B cell (primary cell): ENCODE data around the gene EXD3. TPM values are rescaled to one million over a fixed set of nuclear protein-coding genes. Genes with fewer than 3 reads are reported as not detected.
"Not testable (repeated sequence)": the region's sequence is repeated elsewhere in the genome, so short reads cannot be mapped to it uniquely, and the experiment has no call there.

Experiments used
- ATAC-seq: fragments of 200-7000 bp; cut with Tn5 transposase; one replicate; pipeline ENCODE4 v1.10.0; 2021; ENCODE audit warnings: low read depth, mild to moderate bottlenecking, moderate number of reproducible peaks, moderate library complexity
- CTCF ChIA-PET: fragments of 350-600 bp; sonication (Branson Sonifier 250); formaldehyde crosslinking; loops from one replicate; lab custom pipeline; 2021; ENCODE audit warnings: antibody characterized with exemption, inconsistent platforms; lab: Charles Lee
- POLR2A ChIA-PET: fragments of 350-600 bp; sonication (Branson Sonifier 250); formaldehyde crosslinking; loops from one replicate; lab custom pipeline; 2021; ENCODE audit warnings: antibody characterized with exemption; lab: Charles Lee
- DNase-seq: peaks from one replicate; pipeline ENCODE4 v3.0.0; 2013
- H2AFZ ChIP-seq: 2 replicates; pipeline ENCODE4 v1.6.1; 2012; ENCODE audit warnings: mild to moderate bottlenecking, low read depth, low read length; ENCODE audit not compliant: insufficient read depth, poor library complexity, severe bottlenecking
- H3K27ac ChIP-seq, 2 donors: 1 replicate in 1 of 2; 2 replicates in 1 of 2; pipeline ENCODE4 v1.5.1; 2012 to 2013; ENCODE audit warnings: low read length in 2 of 2, mild to moderate bottlenecking in 2 of 2, moderate library complexity in 1 of 2
- H3K27me3 ChIP-seq, 4 experiments: fragments of 200-600 bp in 1 of 4; sonication (generic) in 1 of 4; replicated peaks in 1 of 4; 1 replicate in 2 of 4; 2 replicates in 2 of 4; pipeline versions ENCODE4 v1.6.1 to v1.7.0; 2013 to 2016; ENCODE audit warnings: low read length in 3 of 4, mild to moderate bottlenecking in 2 of 4, mixed read lengths in 1 of 4, moderate library complexity in 1 of 4; ENCODE audit not compliant: insufficient read depth in 4 of 4, control insufficient read depth in 3 of 4; ENCODE audit errors: control extremely low read depth in 1 of 4
- H3K36me3 ChIP-seq, 2 experiments: replicated peaks in 1 of 2; 1 replicate in 1 of 2; 2 replicates in 1 of 2; pipeline versions ENCODE4 v1.6.1 to v1.7.1; 2013; ENCODE audit warnings: low read length in 1 of 2; ENCODE audit not compliant: insufficient read depth in 2 of 2, control insufficient read depth in 1 of 2; ENCODE audit errors: control extremely low read depth in 1 of 2, extremely low read depth in 1 of 2
- H3K4me1 ChIP-seq, 2 donors: fragments of 200-600 bp in 1 of 2; sonication (generic) in 1 of 2; 1 replicate in 1 of 2; 2 replicates in 1 of 2; pipeline versions ENCODE4 v1.5.1 to v1.6.1; 2013 to 2017; ENCODE audit warnings: low read length in 2 of 2; ENCODE audit not compliant: control insufficient read depth in 2 of 2, insufficient read depth in 2 of 2
- H3K4me2 ChIP-seq: replicated peaks from 2 replicates; pipeline ENCODE3; 2012; ENCODE audit warnings: mild to moderate bottlenecking, low read depth, low read length; ENCODE audit not compliant: poor library complexity, severe bottlenecking
- H3K4me3 ChIP-seq, 5 experiments: fragments of 200-600 bp in 1 of 5; sonication (generic) in 1 of 5; 1 replicate in 3 of 5; 2 replicates in 2 of 5; pipeline versions ENCODE4 v1.5.1 to v1.7.0; 2011 to 2016; ENCODE audit warnings: low read length in 4 of 5, mild to moderate bottlenecking in 4 of 5, low read depth in 2 of 5, control low read depth in 1 of 5, moderate library complexity in 1 of 5; ENCODE audit not compliant: insufficient read depth in 1 of 5; ENCODE audit errors: control extremely low read depth in 1 of 5, extremely low read depth in 1 of 5
- H3K79me2 ChIP-seq: fragments of 200-600 bp; sonication (generic); one replicate; pipeline ENCODE4 v1.6.0; 2016; ENCODE audit warnings: low read length; ENCODE audit not compliant: control insufficient read depth, insufficient read depth
- H3K9ac ChIP-seq: fragments of 200-600 bp; sonication (generic); 2 replicates; pipeline ENCODE4 v1.6.1; 2017; ENCODE audit warnings: mild to moderate bottlenecking, low read length, moderate library complexity
- H3K9me3 ChIP-seq, 3 donors: one replicate each; pipeline versions ENCODE4 v1.6.1 to v1.7.1; 2013; ENCODE audit warnings: low read length in 2 of 3; ENCODE audit not compliant: control insufficient read depth in 2 of 3, insufficient read depth in 1 of 3; ENCODE audit errors: control extremely low read depth in 1 of 3
- H4K20me1 ChIP-seq: 2 replicates; pipeline ENCODE4 v1.6.0; 2012; ENCODE audit warnings: mild to moderate bottlenecking, low read length; ENCODE audit not compliant: insufficient read depth, control insufficient read depth, poor library complexity, severe bottlenecking
- H3K27ac Mint-ChIP-seq: one replicate; pipeline ENCODE4 v1.8.0; 2021; ENCODE audit warnings: mixed read lengths
- H3K27me3 Mint-ChIP-seq: one replicate; pipeline ENCODE4 v1.8.0; 2021; ENCODE audit warnings: mixed read lengths
- H3K4me1 Mint-ChIP-seq: one replicate; pipeline ENCODE4 v1.8.0; 2021; ENCODE audit warnings: mixed read lengths
- H3K4me3 Mint-ChIP-seq: one replicate; pipeline ENCODE4 v1.8.0; 2021; ENCODE audit warnings: mixed read lengths
- H3K9me3 Mint-ChIP-seq: one replicate; pipeline ENCODE4 v1.8.0; 2022; ENCODE audit warnings: mixed read lengths; ENCODE audit not compliant: insufficient read depth
- WGBS: methylation state at CpG from one replicate; pipeline ENCODE4 v1.1.5; 2013; ENCODE audit warnings: missing lambda C conversion rate; ENCODE audit not compliant: insufficient coverage; 5-methylcytosine and 5-hydroxymethylcytosine counted together
- intact Hi-C: fragments of 100-400 bp; cut with micrococcal nuclease; formaldehyde crosslinking; loops from one replicate; pipeline ENCODE4 v1.10.0; 2022
- polyA plus RNA-seq: library from polyadenylated mRNA; depleted of rRNA; stranded (reverse); fragments of >200 nt; gene quantifications from 2 replicates; pipeline ENCODE4 v1.2.3, GENCODE V29; 2012
- total RNA-seq, 2 donors: library from RNA; stranded (reverse); fragments of 120-200 nt in 1 of 2; gene quantifications; 1 replicate in 1 of 2; 2 replicates in 1 of 2; pipeline versions ENCODE4 v1.2.3 to v1.2.4, GENCODE V29; 2013 to 2022

Gene EXD3
- total and polyA plus RNA-seq, 2 donors (not counting 1 experiment from before 2014, with no cell fraction given): 22.5 to 23.7 TPM

GRCh38 chr9:137451264-137452005 lies 28.5 kb upstream of the EXD3 start:
- POLR2A ChIA-PET, H3K4me3 ChIP-seq, DNase-seq, ATAC-seq, H3K27me3 ChIP-seq, H3K9me3 Mint-ChIP-seq, CTCF ChIA-PET, H3K4me2 ChIP-seq, H3K9me3 ChIP-seq, H3K79me2 ChIP-seq, H3K36me3 ChIP-seq, H4K20me1 ChIP-seq, H3K27me3 Mint-ChIP-seq, H3K27ac Mint-ChIP-seq, H3K27ac ChIP-seq, H3K9ac ChIP-seq, H3K4me3 Mint-ChIP-seq, H2AFZ ChIP-seq: not testable (repeated sequence)
- 73% methylated on average over 7 of the region's 31 CpGs for WGBS
- intact Hi-C loops: loop anchor here (10.0 kb wide), 1 partner anchor 657 kb away; the partner anchor contains the start of genes CCDC183 and TMEM141
- peaks cover 28 to 47% of the 10 kb centered on the region in 2 donors for H3K4me1 ChIP-seq
- peaks cover 26% of the 10 kb centered on the region for H3K4me1 Mint-ChIP-seq

- H2AFZ ChIP-seq, H3K4me2 ChIP-seq, POLR2A ChIA-PET, H3K9ac ChIP-seq, ATAC-seq, H3K9me3 Mint-ChIP-seq, H3K27me3 Mint-ChIP-seq, CTCF ChIA-PET, H3K4me3 Mint-ChIP-seq, H3K79me2 ChIP-seq, H3K27ac ChIP-seq, H3K4me3 ChIP-seq, H3K27me3 ChIP-seq, H3K36me3 ChIP-seq, DNase-seq, H3K27ac Mint-ChIP-seq, H3K9me3 ChIP-seq, H4K20me1 ChIP-seq: not testable (repeated sequence)
- intact Hi-C loops: loop anchor here (10.0 kb wide), 1 partner anchor 656 kb away; the partner anchor contains the start of genes CCDC183 and TMEM141
- H3K4me1 Mint-ChIP-seq: peaks cover 22% of the 10 kb centered on the region
- H3K4me1 ChIP-seq: peaks cover 28 to 49% of the 10 kb centered on the region in 2 donors
- 43% methylated on average over 7 of the region's 24 CpGs for WGBS
These were observed 27.7 kb upstream of the EXD3 start for GRCh38 chr9:137450539-137451222.
